MCF 10A (cell line): ENCODE results near the gene NSD1. TPM values are rescaled to one million over a fixed set of nuclear protein-coding genes. Genes with fewer than 3 reads are reported as not detected.
A peak's percentile ranks its signal among the peaks of the same experiment; 100 is the strongest.

ENCODE experiments used
- BruUV-seq: library from RNA; stranded (reverse); fragments of 400-500 nt; replicated peaks from 2 replicates; lab custom pipeline; 2021; lab: Mats Ljungman, UMichigan
- CTCF ChIA-PET: fragments of 300-600 bp; sonication (Branson Sonifier 250); formaldehyde crosslinking; extraction: SDS; loops from one replicate; lab custom pipeline; 2021; ENCODE audit warnings: antibody characterized with exemption, inconsistent platforms; lab: Yijun Ruan, JAX
- POLR2A ChIA-PET: fragments of 300-600, 350-650 bp; sonication (Branson Sonifier 250); formaldehyde crosslinking; extraction: SDS; loops from one replicate; lab custom pipeline; 2020; ENCODE audit warnings: antibody characterized with exemption, inconsistent platforms; lab: Yijun Ruan, JAX
- DNase-seq: peaks from one replicate; pipeline ENCODE4 v3.0.0-alpha.2; 2018; ENCODE audit not compliant: unreplicated experiment
- H3K27ac Mint-ChIP-seq: one replicate; pipeline ENCODE4 v1.8.0; 2022; ENCODE audit warnings: mild to moderate bottlenecking, low read depth, mixed read lengths; ENCODE audit not compliant: unreplicated experiment
- H3K27me3 Mint-ChIP-seq: one replicate; pipeline ENCODE4 v1.8.0; 2022; ENCODE audit warnings: mixed read lengths; ENCODE audit not compliant: insufficient read depth, unreplicated experiment
- H3K36me3 Mint-ChIP-seq: one replicate; pipeline ENCODE4 v1.8.0; 2022; ENCODE audit warnings: mild to moderate bottlenecking, moderate library complexity, mixed read lengths; ENCODE audit not compliant: insufficient read depth, unreplicated experiment
- H3K4me1 Mint-ChIP-seq: one replicate; pipeline ENCODE4 v1.8.0; 2022; ENCODE audit warnings: mixed read lengths; ENCODE audit not compliant: insufficient read depth, unreplicated experiment
- H3K4me3 Mint-ChIP-seq: one replicate; pipeline ENCODE4 v1.8.0; 2022; ENCODE audit warnings: mild to moderate bottlenecking, moderate library complexity, mixed read lengths; ENCODE audit not compliant: unreplicated experiment
- H3K9me3 Mint-ChIP-seq: one replicate; pipeline ENCODE4 v1.8.0; 2022; ENCODE audit warnings: mixed read lengths; ENCODE audit not compliant: unreplicated experiment
- CTCF ChIP-seq: fragments of 200-600 bp; IDR thresholded peaks from one replicate; pipeline ENCODE4 v1.8.0; 2022; ENCODE audit warnings: antibody characterized with exemption, mild to moderate bottlenecking; ENCODE audit not compliant: unreplicated experiment
- intact Hi-C: fragments of 100-400 bp; cut with micrococcal nuclease; formaldehyde crosslinking; loops from 2 replicates; pipeline ENCODE4 v1.14.1; 2022
- total RNA-seq: library from RNA; stranded (reverse); gene quantifications from 2 replicates; pipeline ENCODE4 v1.2.3, GENCODE V29; 2022

Gene NSD1
- total RNA-seq, 1 experiment from 2014 or later = 110 TPM

DNA sequence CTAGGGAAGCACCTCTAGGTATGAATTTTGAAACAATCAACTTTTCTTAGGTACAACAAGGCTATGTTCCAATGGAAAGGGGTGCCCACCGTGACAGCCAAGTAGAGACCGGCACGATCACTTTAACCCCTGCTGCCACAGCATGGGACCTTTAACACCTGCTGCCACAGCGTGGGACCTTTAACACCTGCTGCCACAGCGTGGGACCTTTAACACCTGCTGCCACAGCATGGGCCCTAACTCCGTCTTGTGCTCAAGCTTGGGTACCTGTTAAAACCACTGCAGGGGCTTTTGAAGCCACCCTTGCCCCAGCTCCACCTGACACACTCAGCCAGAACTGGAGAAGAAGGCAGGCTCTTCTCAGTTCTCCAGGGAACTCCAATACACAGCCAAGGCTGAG, 196.3 kb downstream of the NSD1 start:
- Mint-ChIP-seq H3K9me3 (no peaks in the 10 kb centered on the region), H3K4me3 (no peak overlapping the region), H3K27me3 (no peaks in the 10 kb centered on the region), H3K4me1 (peaks cover 20% of the 10 kb centered on the region), H3K36me3 (peaks cover 60% of the 10 kb centered on the region), H3K27ac (no peak overlapping the region)
- TF ChIP-seq CTCF = no peak
- CTCF ChIA-PET = interaction anchor here (5.4 kb wide), 1 partner anchor 13 kb away, joined by 59 read pairs; no protein-coding TSS in a partner anchor
- no peak for DNase-seq
- intact Hi-C loops = no loop called here
- BruUV-seq = no TSS peak
- POLR2A ChIA-PET = interaction anchor here (0.6 to 1.4 kb wide), 4 partner anchors 10 to 201 kb away, joined by 3 to 5 read pairs (median 3); partner anchors contain the start of gene LMAN2

DNA sequence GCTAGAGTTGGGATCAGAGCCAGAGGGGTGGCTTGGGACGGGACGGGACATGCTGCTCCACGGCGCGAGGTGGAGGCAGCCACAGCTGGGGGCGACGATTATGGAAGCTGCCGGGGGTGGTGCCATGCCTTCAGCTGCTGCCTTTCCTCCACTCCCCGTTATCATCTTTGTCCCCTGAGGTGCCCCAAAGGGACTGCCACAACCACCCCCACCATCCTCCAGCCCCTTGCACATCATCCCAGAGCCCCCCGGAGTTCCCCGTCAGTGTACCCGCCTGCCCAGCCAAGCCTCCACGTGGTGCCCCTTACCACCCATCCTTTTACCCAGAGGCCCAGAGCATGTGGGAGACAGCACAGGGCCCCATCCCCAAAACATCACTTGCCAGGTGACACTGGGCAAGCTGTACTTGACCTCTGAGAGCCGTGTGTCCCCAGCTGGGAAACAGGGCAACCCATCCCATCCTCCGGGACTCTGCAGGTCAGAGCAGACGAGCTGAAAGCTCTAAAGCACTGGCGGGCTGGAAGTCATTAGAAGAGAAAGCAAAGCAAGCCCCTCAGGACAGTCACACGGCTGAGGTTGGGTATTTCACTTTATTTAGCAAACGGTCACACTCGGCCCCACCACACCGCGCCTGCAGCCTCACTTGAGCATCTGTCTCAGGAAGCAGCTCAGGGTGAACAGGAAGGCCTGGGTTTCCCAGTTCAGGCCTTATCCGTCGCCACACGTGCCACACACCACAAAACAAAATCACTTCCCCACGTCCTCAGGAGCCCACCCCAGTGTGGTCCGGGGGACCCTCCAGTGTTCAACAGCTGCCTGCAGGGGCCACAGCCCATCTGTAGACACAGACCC, 197.6 kb downstream of the NSD1 start:
- H3K36me3 Mint-ChIP-seq = peaks cover 74% of the 10 kb centered on the region
- ChIA-PET POLR2A (interaction anchor here (1.4 kb wide), 1 partner anchor 21 kb away, joined by 5 read pairs; the partner anchor contains the start of gene LMAN2), CTCF (interaction anchor here (0.5 to 5.4 kb wide), 7 partner anchors 14 to 73 kb away, joined by 3 to 59 read pairs (median 5); no protein-coding TSS in a partner anchor)
- no peak for DNase-seq
- no peak for TF ChIP-seq CTCF
- H3K4me3 Mint-ChIP-seq = no peak overlapping the region
- BruUV-seq = TSS peak; percentile 87
- intact Hi-C loops = no loop called here
- H3K4me1 Mint-ChIP-seq = peaks cover 16% of the 10 kb centered on the region
- H3K27ac Mint-ChIP-seq = no peak overlapping the region
- H3K9me3 Mint-ChIP-seq = no peaks in the 10 kb centered on the region
- H3K27me3 Mint-ChIP-seq = no peaks in the 10 kb centered on the region

GRCh38 chr5:177332031-177332895, 198.7 kb downstream of the NSD1 start:
- peaks cover 79% of the 10 kb centered on the region for H3K36me3 Mint-ChIP-seq
- no peak for DNase-seq
- intact Hi-C loops = no loop called here
- no peaks in the 10 kb centered on the region for H3K27me3 Mint-ChIP-seq
- ChIA-PET CTCF (interaction anchor here (0.5 to 2.5 kb wide), 3 partner anchors 22 to 72 kb away, joined by 3 to 11 read pairs (median 3); no protein-coding TSS in a partner anchor), POLR2A (no interaction called here)
- no peak overlapping the region for H3K4me3 Mint-ChIP-seq
- no peak overlapping the region for H3K27ac Mint-ChIP-seq
- H3K4me1 Mint-ChIP-seq = peaks cover 10% of the 10 kb centered on the region
- no peak for TF ChIP-seq CTCF
- H3K9me3 Mint-ChIP-seq = no peaks in the 10 kb centered on the region
- BruUV-seq = no TSS peak
